ENCODE measurements around the gene PDZD4.

PDZD4 gene

DNA sequence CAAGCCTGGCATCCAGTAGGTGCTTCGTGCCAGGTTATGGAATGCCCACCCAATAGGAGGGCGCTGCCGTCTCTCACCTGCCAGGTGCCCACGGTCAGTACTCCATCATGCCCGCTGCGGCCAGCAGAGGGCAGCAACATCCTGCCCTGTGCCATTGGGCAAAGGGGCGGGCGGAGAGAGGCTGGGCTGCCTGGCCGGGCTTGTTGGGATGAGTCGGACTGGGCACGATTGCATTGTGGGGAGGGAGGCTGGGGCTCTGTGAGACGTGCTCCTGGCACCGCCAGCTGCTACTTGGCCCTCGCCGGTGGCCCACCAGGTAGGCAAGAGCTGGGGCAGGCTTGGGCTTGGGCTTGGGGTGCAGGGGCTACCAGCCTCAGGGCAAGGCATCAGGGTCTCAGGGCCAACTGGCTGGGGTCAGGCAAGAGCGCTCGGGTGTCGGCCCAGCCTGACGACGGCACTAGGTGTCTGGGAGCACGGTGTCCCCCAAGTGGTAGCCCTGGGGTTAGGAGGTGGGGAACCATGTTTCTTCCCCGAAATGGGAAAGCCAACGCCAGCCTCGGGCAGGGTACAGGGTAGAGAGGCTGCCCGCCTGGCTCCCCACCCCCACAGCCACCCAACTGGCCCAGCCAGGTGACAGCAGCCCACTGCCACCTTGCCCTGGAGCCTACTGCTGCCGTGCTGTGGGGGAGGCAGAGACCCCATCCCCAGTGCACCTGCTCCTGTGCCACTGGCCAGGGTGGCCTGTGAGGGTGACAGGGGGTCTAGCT is 66.2 kb downstream of the PDZD4 start, which contains the start of gene PLXNB3:
Gene PLXNB3 (plus strand): TSS at position 261 of the 767 bp plus-strand sequence. CDS start 1,287 bp downstream, outside the sequence.
- peak; percentile 47 to 55 for DNase-seq (ENCODE audit: extremely low read depth in 1 of 2, low read depth in 1 of 2)

DNA sequence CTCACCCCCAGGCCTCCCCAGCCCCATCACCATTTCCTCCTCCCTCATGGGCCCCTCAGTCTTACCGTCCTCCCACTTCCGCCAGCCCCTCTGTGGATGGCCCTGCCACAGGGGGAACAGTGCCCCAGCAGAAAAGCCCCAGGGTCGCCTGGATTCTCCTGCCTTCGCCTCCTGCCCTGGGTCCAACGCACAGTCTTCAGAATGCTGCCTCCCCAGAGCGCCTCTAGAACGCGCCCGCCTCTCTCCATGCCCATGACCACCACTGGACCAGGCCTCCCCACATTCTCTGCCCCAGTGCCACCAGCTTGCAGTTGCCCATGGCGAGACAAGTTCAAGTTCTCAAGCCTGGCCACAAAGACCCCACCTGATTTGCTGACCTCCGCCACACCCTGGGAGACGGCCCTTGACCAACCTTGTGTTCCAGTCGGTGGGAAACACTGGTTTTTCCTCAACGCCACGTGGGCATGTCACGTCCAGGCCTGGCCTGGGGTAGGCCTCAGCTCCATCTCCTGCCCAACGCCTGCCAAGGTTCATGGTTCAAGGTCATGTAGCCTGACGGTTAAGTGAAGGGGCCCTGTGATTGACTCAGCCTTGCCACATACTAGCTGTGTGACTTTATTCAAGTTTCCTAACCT is 66.9 kb downstream of the PDZD4 start:
- DNase-seq (ENCODE audit: extremely low read depth in 1 of 2, low read depth in 1 of 2), result no peak

DNA sequence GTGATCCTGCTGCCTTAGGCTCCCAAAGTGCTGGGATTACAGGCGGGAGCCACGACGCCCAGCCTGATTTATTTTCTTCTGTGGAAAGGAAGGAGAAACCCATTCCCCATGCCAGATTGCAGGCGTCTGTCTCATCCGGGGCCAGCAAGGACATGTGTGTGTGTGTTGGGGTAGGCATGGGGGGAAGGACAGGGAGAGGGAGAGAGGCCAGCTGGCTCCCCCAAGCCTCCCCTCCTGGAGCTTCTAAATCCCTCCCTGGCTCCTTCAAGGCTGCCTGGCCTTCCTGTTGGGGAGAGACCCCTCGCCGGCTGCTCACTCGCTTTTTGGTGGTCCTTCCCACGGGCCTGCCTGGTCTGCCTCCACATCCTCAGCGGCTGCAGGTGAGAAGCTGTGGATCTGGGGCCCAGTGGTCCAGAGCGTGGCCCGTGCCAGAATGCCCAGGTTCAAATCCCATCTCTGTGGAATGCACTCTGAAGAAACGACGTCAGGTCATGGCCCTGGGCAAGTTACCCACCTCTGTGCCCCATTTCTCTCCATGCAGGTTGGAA is 67.6 kb downstream of the PDZD4 start:
- DNase-seq (ENCODE audit: extremely low read depth in 1 of 2, low read depth in 1 of 2), result no peak

DNA sequence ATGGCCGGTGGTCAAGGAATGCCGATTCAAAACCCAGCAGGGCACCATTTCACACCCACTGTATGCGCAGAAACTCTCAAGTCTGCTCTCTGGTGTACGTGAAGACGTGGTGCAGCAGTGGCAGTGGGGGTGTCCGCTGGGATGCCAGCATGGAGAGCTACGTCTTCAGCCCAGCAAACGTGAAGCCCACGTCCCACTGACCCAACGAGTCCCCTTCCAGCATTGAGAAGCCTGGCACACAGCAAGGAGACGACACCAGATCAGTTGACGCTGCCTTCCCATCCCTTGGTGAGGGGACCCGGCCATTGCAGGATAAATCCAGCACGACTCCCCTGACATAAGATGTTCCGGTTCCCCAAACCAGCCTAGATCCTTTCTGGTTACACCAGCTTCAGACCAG is 68.5 kb downstream of the PDZD4 start:
- DNase-seq (ENCODE audit: extremely low read depth in 1 of 2, low read depth in 1 of 2), result no peak

DNA sequence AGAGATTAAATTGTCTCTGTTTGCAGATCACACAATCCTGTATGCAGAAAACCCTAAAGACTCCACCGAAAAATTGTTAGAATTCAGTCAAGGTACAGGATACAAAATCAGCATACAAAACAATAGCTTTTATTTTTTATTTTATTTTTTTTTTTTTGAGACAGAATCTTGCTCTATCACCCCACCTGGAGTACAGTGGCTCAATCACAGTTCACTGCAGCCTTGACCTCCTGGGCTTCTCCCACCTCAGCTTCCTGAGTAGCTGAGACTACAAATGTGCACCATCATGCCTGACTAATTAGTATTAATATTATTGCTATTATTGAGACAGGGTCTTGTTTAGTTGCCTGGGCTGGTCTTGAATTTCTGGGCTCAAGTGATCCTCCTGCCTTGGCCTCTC is 75.2 kb downstream of the PDZD4 start:
- DNase-seq (ENCODE audit: extremely low read depth in 1 of 2, low read depth in 1 of 2), result no peak
